ENCODE measurements around the gene ZEB1. TPM values are rescaled to one million over a fixed set of nuclear protein-coding genes. Genes with fewer than 3 reads are reported as not detected.

ZEB1 gene
- total RNA-seq, 1 experiment from 2014 or later: 53.9 TPM

DNA sequence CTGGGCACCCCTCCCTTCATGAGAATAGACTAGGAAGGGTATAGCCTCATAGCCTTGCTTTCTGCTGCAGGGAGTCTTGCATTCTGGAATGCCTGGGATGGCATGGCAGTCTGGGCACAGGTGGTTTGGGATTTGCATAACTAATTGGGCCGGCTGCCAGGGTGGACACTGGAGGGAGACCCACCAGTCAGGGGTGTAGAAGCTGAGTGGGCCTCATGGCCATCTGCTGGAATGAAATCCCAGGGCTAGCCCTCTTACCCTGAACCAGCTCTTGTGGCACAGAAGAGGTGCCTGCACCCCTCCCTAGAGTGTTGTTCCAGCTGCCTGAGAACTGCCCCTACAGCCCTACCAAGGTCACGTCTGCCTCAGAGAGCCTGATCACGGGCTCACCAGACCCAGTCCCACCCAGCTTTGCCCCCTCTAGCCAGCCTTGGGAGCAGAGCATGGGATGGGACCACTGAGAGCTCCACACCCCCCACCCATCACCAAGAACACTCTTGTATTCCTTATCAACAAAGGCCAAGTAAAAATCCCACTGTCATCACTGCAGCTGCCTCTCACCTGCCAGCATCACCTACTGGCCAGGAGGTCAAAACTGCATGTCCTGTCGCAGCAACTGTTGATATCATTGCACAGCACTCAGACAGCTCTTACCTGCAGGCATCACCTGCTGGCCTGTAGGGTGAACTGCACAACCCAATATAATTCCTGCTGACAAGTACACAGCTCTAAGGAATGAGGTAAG is 148.9 kb downstream of the ZEB1 start:
- Histone ChIP-seq H2AFZ (ENCODE audit: low read length) (no peak overlapping the region), H3K9ac (ENCODE audit: low read length) (no peak overlapping the region), H3K4me1 (ENCODE audit: low read length) (no peaks in the 10 kb centered on the region), H3K79me2 (ENCODE audit: low read length) (peaks cover 10% of the 10 kb centered on the region; the same call in 1 of the 2 replicates), H4K20me1 (ENCODE audit: insufficient read depth, low read depth, low read length) (no peaks in the 10 kb centered on the region), H3K4me3 (ENCODE audit: low read length) (no peak overlapping the region), H3K27me3 (ENCODE audit: low read length) (no peaks in the 10 kb centered on the region), H3K9me2 (replicated peaks; ENCODE audit: insufficient read depth, low read length) (no peaks in the 10 kb centered on the region), H3K4me2 (ENCODE audit: low read depth, low read length, poor library complexity, severe bottlenecking) (no peak overlapping the region), H3K36me3 (ENCODE audit: insufficient read depth, low read length) (peaks cover 40% of the 10 kb centered on the region), H3K9me3 (ENCODE audit: low read length) (peaks cover 7% of the 10 kb centered on the region), H3K27ac (ENCODE audit: low read length) (no peak overlapping the region)
- peak; percentile 61 for DNase-seq

DNA sequence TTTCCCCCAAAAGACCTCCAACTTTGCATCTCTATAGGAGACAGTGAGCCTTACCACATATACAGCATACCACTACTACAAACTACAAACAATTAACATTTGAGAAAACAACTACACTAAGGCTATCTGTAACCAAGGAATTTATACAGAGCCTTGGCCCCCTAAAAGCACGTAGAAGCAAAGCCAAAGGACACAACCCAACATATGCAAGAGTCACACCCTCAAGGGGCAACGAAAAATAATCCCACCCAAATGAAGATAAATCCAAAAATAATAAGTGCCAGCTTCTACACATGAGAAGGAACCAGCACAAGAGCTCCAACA is 149.5 kb downstream of the ZEB1 start:
- Histone ChIP-seq H3K27ac (ENCODE audit: low read length) (no peak overlapping the region), H3K36me3 (ENCODE audit: insufficient read depth, low read length) (peaks cover 34% of the 10 kb centered on the region), H3K4me2 (ENCODE audit: low read depth, low read length, poor library complexity, severe bottlenecking) (no peak overlapping the region), H3K4me1 (ENCODE audit: low read length) (no peaks in the 10 kb centered on the region), H3K4me3 (ENCODE audit: low read length) (no peak overlapping the region), H3K9me2 (replicated peaks; ENCODE audit: insufficient read depth, low read length) (no peaks in the 10 kb centered on the region), H2AFZ (ENCODE audit: low read length) (no peak overlapping the region), H4K20me1 (ENCODE audit: insufficient read depth, low read depth, low read length) (no peaks in the 10 kb centered on the region), H3K9ac (ENCODE audit: low read length) (no peak overlapping the region), H3K9me3 (ENCODE audit: low read length) (peaks cover 7% of the 10 kb centered on the region), H3K27me3 (ENCODE audit: low read length) (no peaks in the 10 kb centered on the region), H3K79me2 (ENCODE audit: low read length) (peaks cover 6% of the 10 kb centered on the region; the same call in 1 of the 2 replicates)
- DNase-seq: no peak

DNA sequence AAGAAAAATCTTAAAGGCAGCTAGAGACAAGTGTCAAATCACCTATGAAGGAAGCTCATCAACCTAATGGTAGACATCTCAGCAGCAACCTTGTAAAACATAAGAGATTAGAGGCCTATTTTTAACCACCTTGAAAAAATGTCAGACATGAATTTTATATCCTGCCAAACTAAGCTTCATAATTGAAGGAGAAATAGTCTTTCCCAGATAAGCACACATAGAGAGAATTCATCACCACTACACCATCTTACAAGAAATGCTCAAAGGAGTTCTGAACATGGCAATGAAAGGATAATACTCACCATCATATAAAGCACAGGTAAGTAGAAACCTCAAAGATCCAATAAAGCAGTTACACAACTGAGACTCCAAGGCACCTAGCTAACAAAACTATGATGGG is 156.5 kb downstream of the ZEB1 start:
- no peaks in the 10 kb centered on the region for H3K9me3 ChIP-seq (ENCODE audit: low read length)
- 0 out of 2 replicates have a peak, but pooled peaks cover 3% of the 10 kb centered on the region for H3K36me3 ChIP-seq (ENCODE audit: insufficient read depth, low read length)
- H3K4me3 ChIP-seq (ENCODE audit: low read length): no peak overlapping the region
- H4K20me1 ChIP-seq (ENCODE audit: insufficient read depth, low read depth, low read length): no peaks in the 10 kb centered on the region
- no peaks in the 10 kb centered on the region for H3K4me1 ChIP-seq (ENCODE audit: low read length)
- no peak overlapping the region for H2AFZ ChIP-seq (ENCODE audit: low read length)
- no peak overlapping the region for H3K4me2 ChIP-seq (ENCODE audit: low read depth, low read length, poor library complexity, severe bottlenecking)
- DNase-seq: no peak
- no peak overlapping the region for H3K27ac ChIP-seq (ENCODE audit: low read length)
- H3K9ac ChIP-seq (ENCODE audit: low read length): no peak overlapping the region
- H3K9me2 ChIP-seq (replicated peaks; ENCODE audit: insufficient read depth, low read length): no peaks in the 10 kb centered on the region
- H3K27me3 ChIP-seq (ENCODE audit: low read length): no peaks in the 10 kb centered on the region
- peaks cover 8% of the 10 kb centered on the region; the same call in 1 of the 2 replicates for H3K79me2 ChIP-seq (ENCODE audit: low read length)

- no peaks in the 10 kb centered on the region for H3K4me1 ChIP-seq (ENCODE audit: low read length)
- H4K20me1 ChIP-seq (ENCODE audit: insufficient read depth, low read depth, low read length): no peaks in the 10 kb centered on the region
- H3K4me3 ChIP-seq (ENCODE audit: low read length): no peak overlapping the region
- no peak overlapping the region for H3K9ac ChIP-seq (ENCODE audit: low read length)
- H3K9me2 ChIP-seq (replicated peaks; ENCODE audit: insufficient read depth, low read length): no peaks in the 10 kb centered on the region
- no peak overlapping the region for H3K27ac ChIP-seq (ENCODE audit: low read length)
- no peak overlapping the region for H2AFZ ChIP-seq (ENCODE audit: low read length)
- peaks cover 8% of the 10 kb centered on the region; the same call in 1 of the 2 replicates for H3K79me2 ChIP-seq (ENCODE audit: low read length)
- H3K36me3 ChIP-seq (ENCODE audit: insufficient read depth, low read length): 0 out of 2 replicates have a peak, but pooled peaks cover 3% of the 10 kb centered on the region
- no peaks in the 10 kb centered on the region for H3K27me3 ChIP-seq (ENCODE audit: low read length)
- no peaks in the 10 kb centered on the region for H3K9me3 ChIP-seq (ENCODE audit: low read length)
- H3K4me2 ChIP-seq (ENCODE audit: low read depth, low read length, poor library complexity, severe bottlenecking): no peak overlapping the region
- DNase-seq: no peak
Observed at GRCh38 chr10:31476088-31476487, 157.1 kb downstream of the ZEB1 start.

- Histone ChIP-seq H3K4me1 (ENCODE audit: low read length) (no peaks in the 10 kb centered on the region), H3K79me2 (ENCODE audit: low read length) (peaks cover 10% of the 10 kb centered on the region; the same call in 1 of the 2 replicates), H3K27ac (ENCODE audit: low read length) (no peak overlapping the region), H3K9ac (ENCODE audit: low read length) (no peak overlapping the region), H3K4me3 (ENCODE audit: low read length) (no peak overlapping the region), H3K9me2 (replicated peaks; ENCODE audit: insufficient read depth, low read length) (no peaks in the 10 kb centered on the region), H3K36me3 (ENCODE audit: insufficient read depth, low read length) (0 out of 2 replicates have a peak, but pooled peaks cover 3% of the 10 kb centered on the region), H3K27me3 (ENCODE audit: low read length) (no peaks in the 10 kb centered on the region), H4K20me1 (ENCODE audit: insufficient read depth, low read depth, low read length) (no peaks in the 10 kb centered on the region), H3K9me3 (ENCODE audit: low read length) (no peaks in the 10 kb centered on the region), H3K4me2 (ENCODE audit: low read depth, low read length, poor library complexity, severe bottlenecking) (no peak overlapping the region), H2AFZ (ENCODE audit: low read length) (no peak overlapping the region)
- no peak for DNase-seq
Observed at GRCh38 chr10:31477584-31477983, 158.6 kb downstream of the ZEB1 start.

DNA sequence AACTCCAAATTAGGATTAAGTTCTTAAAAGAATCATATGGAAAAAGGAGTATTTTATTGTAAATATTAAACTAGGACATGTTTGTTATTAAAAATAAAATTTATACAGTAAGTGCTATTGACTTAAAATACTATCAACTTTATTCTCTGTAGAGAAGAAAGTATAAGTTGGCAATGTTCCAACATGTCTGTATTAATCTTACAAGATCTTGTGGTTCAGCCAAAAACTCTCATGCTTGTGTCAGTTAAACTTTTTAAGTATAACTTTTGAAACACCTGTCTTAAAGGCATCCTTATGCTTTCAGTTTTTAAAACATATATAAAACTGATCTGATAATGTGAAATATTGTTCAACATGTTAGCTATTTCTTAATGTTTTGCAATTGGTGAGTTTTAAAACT is 160.7 kb downstream of the ZEB1 start:
- Histone ChIP-seq H3K36me3 (ENCODE audit: insufficient read depth, low read length) (0 out of 2 replicates have a peak, but pooled peaks cover 3% of the 10 kb centered on the region), H3K4me1 (ENCODE audit: low read length) (no peaks in the 10 kb centered on the region), H3K9ac (ENCODE audit: low read length) (no peak overlapping the region), H3K4me3 (ENCODE audit: low read length) (no peak overlapping the region), H3K9me2 (replicated peaks; ENCODE audit: insufficient read depth, low read length) (no peaks in the 10 kb centered on the region), H3K27me3 (ENCODE audit: low read length) (no peaks in the 10 kb centered on the region), H3K27ac (ENCODE audit: low read length) (no peak overlapping the region), H3K9me3 (ENCODE audit: low read length) (no peaks in the 10 kb centered on the region), H3K4me2 (ENCODE audit: low read depth, low read length, poor library complexity, severe bottlenecking) (no peak overlapping the region), H4K20me1 (ENCODE audit: insufficient read depth, low read depth, low read length) (no peaks in the 10 kb centered on the region), H3K79me2 (ENCODE audit: low read length) (peaks cover 28% of the 10 kb centered on the region), H2AFZ (ENCODE audit: low read length) (no peak overlapping the region)
- DNase-seq: no peak

DNA sequence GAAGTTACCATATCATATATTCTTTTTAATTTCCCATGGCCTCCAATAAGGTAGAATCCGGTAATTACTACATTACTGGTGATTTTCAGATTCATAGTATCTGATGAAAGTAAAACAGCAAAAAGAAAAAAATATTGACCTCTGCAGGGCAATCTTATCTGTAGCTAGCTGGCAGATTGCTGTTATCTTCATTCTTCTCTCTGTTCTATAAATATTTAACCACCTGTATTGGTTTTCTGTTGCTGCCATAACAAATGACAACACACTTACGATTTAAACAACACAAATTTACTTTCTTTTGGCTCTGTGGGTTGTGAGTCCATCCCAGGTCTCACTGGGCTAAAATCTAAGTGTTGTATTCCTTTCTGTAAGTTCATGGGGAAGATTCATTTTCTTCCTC is 164.5 kb downstream of the ZEB1 start:
- Histone ChIP-seq H3K27me3 (ENCODE audit: low read length) (no peaks in the 10 kb centered on the region), H3K36me3 (ENCODE audit: insufficient read depth, low read length) (peaks cover 10% of the 10 kb centered on the region), H3K79me2 (ENCODE audit: low read length) (peaks cover 56% of the 10 kb centered on the region), H3K9me3 (ENCODE audit: low read length) (0 out of 2 replicates have a peak, but pooled peaks cover 9% of the 10 kb centered on the region), H3K9ac (ENCODE audit: low read length) (no peak overlapping the region), H3K4me2 (ENCODE audit: low read depth, low read length, poor library complexity, severe bottlenecking) (no peak overlapping the region), H4K20me1 (ENCODE audit: insufficient read depth, low read depth, low read length) (no peaks in the 10 kb centered on the region), H2AFZ (ENCODE audit: low read length) (no peak overlapping the region), H3K9me2 (replicated peaks; ENCODE audit: insufficient read depth, low read length) (no peaks in the 10 kb centered on the region), H3K4me1 (ENCODE audit: low read length) (no peaks in the 10 kb centered on the region), H3K4me3 (ENCODE audit: low read length) (no peak overlapping the region), H3K27ac (ENCODE audit: low read length) (no peak overlapping the region)
- no peak for DNase-seq

- Histone ChIP-seq H3K4me1 (ENCODE audit: low read length) (no peaks in the 10 kb centered on the region), H4K20me1 (ENCODE audit: insufficient read depth, low read depth, low read length) (no peaks in the 10 kb centered on the region), H3K79me2 (ENCODE audit: low read length) (peaks cover 61% of the 10 kb centered on the region), H3K4me2 (ENCODE audit: low read depth, low read length, poor library complexity, severe bottlenecking) (no peak overlapping the region), H3K27ac (ENCODE audit: low read length) (no peak overlapping the region), H2AFZ (ENCODE audit: low read length) (no peak overlapping the region), H3K9me3 (ENCODE audit: low read length) (0 out of 2 replicates have a peak, but pooled peaks cover 9% of the 10 kb centered on the region), H3K36me3 (ENCODE audit: insufficient read depth, low read length) (peaks cover 10% of the 10 kb centered on the region), H3K9ac (ENCODE audit: low read length) (no peak overlapping the region), H3K4me3 (ENCODE audit: low read length) (no peak overlapping the region), H3K27me3 (ENCODE audit: low read length) (no peaks in the 10 kb centered on the region), H3K9me2 (replicated peaks; ENCODE audit: insufficient read depth, low read length) (no peaks in the 10 kb centered on the region)
- DNase-seq: no peak
Observed at GRCh38 chr10:31484431-31485135, 165.6 kb downstream of the ZEB1 start.

Measured in Karpas-422 (cell line).